ENCODE measurements around the gene MTMR8.

MTMR8 gene

GRCh38 chrX:64352081-64352480 lies 43.2 kb downstream of the MTMR8 start:
- no peak for DNase-seq (ENCODE audit: low read depth in 2 of 2)
- TF ChIP-seq CTCF (IDR thresholded peaks at IDR 0.05; ENCODE audit: low read depth, low read length) = no peak
- no peak overlapping the region for H3K4me3 ChIP-seq (replicated peaks in 1 of 2; ENCODE audit: low read depth in 2 of 2, low read length in 2 of 2)

- TF ChIP-seq CTCF (IDR thresholded peaks at IDR 0.05; ENCODE audit: low read depth, low read length) = no peak
- no peak for DNase-seq (ENCODE audit: low read depth in 2 of 2)
Measured at GRCh38 chrX:64350521-64350920, 44.7 kb downstream of the MTMR8 start.

GRCh38 chrX:64350047-64350446 lies 45.2 kb downstream of the MTMR8 start:
- no peak for DNase-seq (ENCODE audit: low read depth in 2 of 2)
- H3K4me3 ChIP-seq (replicated peaks in 1 of 2; ENCODE audit: low read depth in 2 of 2, low read length in 2 of 2) = no peak overlapping the region
- no peak for TF ChIP-seq CTCF (IDR thresholded peaks at IDR 0.05; ENCODE audit: low read depth, low read length)

More at GRCh38 chrX:64350521-64350920, 44.7 kb downstream of the MTMR8 start:
- H3K4me3 ChIP-seq (replicated peaks in 1 of 2; ENCODE audit: low read depth in 2 of 2, low read length in 2 of 2) = no peak overlapping the region

- TF ChIP-seq CTCF (IDR thresholded peaks at IDR 0.05; ENCODE audit: low read depth, low read length) = no peak
- H3K4me3 ChIP-seq (replicated peaks in 1 of 2; ENCODE audit: low read depth in 2 of 2, low read length in 2 of 2) = no peak overlapping the region
- DNase-seq (ENCODE audit: low read depth in 2 of 2) = no peak
Measured at GRCh38 chrX:64342811-64343210, 52.4 kb downstream of the MTMR8 start.

GRCh38 chrX:64338296-64338695 lies 57.0 kb downstream of the MTMR8 start:
- no peak for DNase-seq (ENCODE audit: low read depth in 2 of 2)
- no peak for TF ChIP-seq CTCF (IDR thresholded peaks at IDR 0.05; ENCODE audit: low read depth, low read length)
- H3K4me3 ChIP-seq (replicated peaks in 1 of 2; ENCODE audit: low read depth in 2 of 2, low read length in 2 of 2) = no peak overlapping the region

- H3K4me3 ChIP-seq (replicated peaks in 1 of 2; ENCODE audit: low read depth in 2 of 2, low read length in 2 of 2) = no peak overlapping the region
- no peak for DNase-seq (ENCODE audit: low read depth in 2 of 2)
- TF ChIP-seq CTCF (IDR thresholded peaks at IDR 0.05; ENCODE audit: low read depth, low read length) = no peak
Measured at GRCh38 chrX:64334467-64334866, 60.8 kb downstream of the MTMR8 start.

- H3K4me3 ChIP-seq (replicated peaks in 1 of 2; ENCODE audit: low read depth in 2 of 2, low read length in 2 of 2) = no peak overlapping the region
- no peak for DNase-seq (ENCODE audit: low read depth in 2 of 2)
- no peak for TF ChIP-seq CTCF (IDR thresholded peaks at IDR 0.05; ENCODE audit: low read depth, low read length)
Measured at GRCh38 chrX:64330284-64330683, 65.0 kb downstream of the MTMR8 start.

Measured in cardiac fibroblast (primary cell).